ENCODE data around the gene ENAH.

- TF ChIP-seq CTCF (IDR thresholded peaks at IDR 0.05; ENCODE audit: low read depth, low read length, poor library complexity, severe bottlenecking) (no peak), EZH2phosphoT487 (IDR thresholded peaks at IDR 0.05; ENCODE audit: borderline replicate concordance, low read length) (no peak)
Measured at GRCh38 chr1:225453797-225454648, 198.9 kb downstream of the ENAH start.
